Skeletal muscle cell (primary cell): Measurements from ENCODE around the gene ALG10B.

Experiments used
- DNase-seq: peaks from one replicate; pipeline ENCODE4 v3.0.0-alpha.2; 2010; ENCODE audit warnings: low read depth
- H3K4me3 ChIP-seq: 2 replicates; pipeline ENCODE4 v1.5.1; 2011; ENCODE audit warnings: low read depth, mild to moderate bottlenecking, control low read depth, low read length, moderate library complexity

ALG10B gene

DNA sequence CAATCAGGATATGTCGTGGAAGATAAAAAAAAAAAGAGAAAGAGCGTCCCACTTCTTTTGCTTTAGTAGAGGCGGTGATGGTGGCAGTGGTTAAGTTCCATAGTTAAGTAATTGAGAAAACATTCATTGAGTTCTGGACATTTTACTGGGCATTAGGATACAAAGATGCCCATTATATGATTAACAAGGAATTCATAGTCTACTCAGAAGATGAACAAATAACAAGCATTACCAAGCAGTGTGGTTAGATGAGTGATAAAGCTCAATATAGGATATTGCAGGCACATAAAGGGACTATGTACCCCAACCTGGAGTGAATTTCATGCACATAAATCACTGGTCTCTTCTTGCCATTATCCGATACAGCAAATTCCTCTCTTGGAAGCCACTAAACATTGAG is 53.7 kb downstream of the ALG10B start:
- no peak for DNase-seq
- H3K4me3 ChIP-seq, result no peak overlapping the region

DNA sequence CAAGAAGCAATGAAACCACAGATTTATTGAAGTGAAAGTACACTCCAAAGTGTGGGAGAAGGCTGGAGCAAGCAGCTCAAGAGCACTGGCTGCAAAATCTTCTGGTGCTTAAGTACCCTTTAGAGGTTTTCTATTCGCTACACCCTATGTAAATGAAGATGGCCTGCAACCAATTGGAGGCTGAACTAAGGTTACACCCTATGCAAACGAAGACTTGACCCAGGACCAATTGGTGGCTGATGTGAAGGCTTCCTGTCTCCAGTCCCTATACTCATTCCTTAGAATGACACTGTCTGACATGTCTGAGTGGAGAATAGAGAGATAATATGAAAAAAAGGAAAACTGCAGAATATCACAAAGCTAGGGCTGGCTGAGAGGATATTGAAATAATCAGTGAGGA is 57.2 kb downstream of the ALG10B start:
- DNase-seq, result no peak

DNA sequence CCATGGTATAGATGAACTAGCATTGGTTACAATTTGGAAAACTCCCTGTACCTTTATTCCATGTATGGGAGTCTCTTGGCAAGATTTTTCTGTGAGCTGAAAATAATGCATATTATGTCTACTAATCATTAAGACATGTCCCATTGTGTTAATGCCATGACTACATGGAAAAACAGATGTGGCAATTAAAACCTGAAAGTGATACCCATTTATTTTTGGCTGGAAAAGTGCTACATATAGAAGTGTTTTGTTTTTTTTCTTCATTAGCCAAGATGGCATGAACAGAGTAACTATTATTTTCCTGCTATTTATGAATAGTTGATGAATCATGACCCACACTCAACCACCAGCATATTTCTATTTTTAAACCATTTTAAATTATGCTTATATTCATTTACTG is 58.2 kb downstream of the ALG10B start:
- no peak for DNase-seq
- H3K4me3 ChIP-seq, result no peak overlapping the region

More for the DNA sequence above, 57.2 kb downstream of the ALG10B start:
- no peak overlapping the region for H3K4me3 ChIP-seq
